Activated CD4-positive, alpha-beta memory T cell treated with anti-CD3 and anti-CD28 coated beads, Interleukin-2, amount 10 ng/mL, durations not matched to agents 7 days and 5 days (primary cell): ENCODE measurements around the gene AGAP3. TPM values are rescaled to one million over a fixed set of nuclear protein-coding genes. Genes with fewer than 3 reads are reported as not detected.
A peak's percentile ranks its signal among the peaks of the same experiment; 100 is the strongest.

Source experiments
- CTCF ChIA-PET: fragments of 350-600 bp; sonication (Branson Sonifier 250); formaldehyde crosslinking; loops from one replicate; lab custom pipeline; 2021; ENCODE audit warnings: antibody characterized with exemption, inconsistent platforms; lab: Charles Lee
- POLR2A ChIA-PET: fragments of 350-600 bp; sonication (Branson Sonifier 250); formaldehyde crosslinking; loops from one replicate; lab custom pipeline; 2021; ENCODE audit warnings: antibody characterized with exemption; lab: Charles Lee
- DNase-seq: peaks from one replicate; pipeline ENCODE4 v3.0.0-alpha.2; 2020
- H3K27ac Mint-ChIP-seq: one replicate; pipeline ENCODE4 v1.8.0; 2021; ENCODE audit warnings: mild to moderate bottlenecking, mixed read lengths
- H3K27me3 Mint-ChIP-seq: one replicate; pipeline ENCODE4 v1.8.0; 2021; ENCODE audit warnings: mixed read lengths
- H3K36me3 Mint-ChIP-seq: one replicate; pipeline ENCODE4 v1.8.0; 2021; ENCODE audit warnings: low read depth, mixed read lengths
- H3K4me1 Mint-ChIP-seq: one replicate; pipeline ENCODE4 v1.8.0; 2021; ENCODE audit warnings: mixed read lengths
- H3K4me3 Mint-ChIP-seq: one replicate; pipeline ENCODE4 v1.8.0; 2021; ENCODE audit warnings: mild to moderate bottlenecking, mixed read lengths
- H3K9me3 Mint-ChIP-seq: one replicate; pipeline ENCODE4 v1.8.0; 2021; ENCODE audit warnings: mixed read lengths
- total RNA-seq, 2 experiments: library from RNA; stranded (reverse); gene quantifications; one replicate each; pipeline ENCODE4 v1.2.3, GENCODE V29; 2021

Gene AGAP3
- total RNA-seq, 2 experiments from 2014 or later: 30.1 to 31.5 TPM

- Mint-ChIP-seq H3K4me1 (peaks cover 40% of the 10 kb centered on the region), H3K4me3 (peak overlapping the region; percentile 84), H3K27ac (peak overlapping the region; percentile 52), H3K9me3 (no peaks in the 10 kb centered on the region), H3K36me3 (peaks cover 24% of the 10 kb centered on the region), H3K27me3 (no peaks in the 10 kb centered on the region)
- CTCF ChIA-PET: interaction anchor here (0.7 to 1.3 kb wide), 3 partner anchors 20 to 51 kb away, joined by 3 to 5 read pairs (median 3); partner anchors contain the start of genes ABCB8 and FASTK
- DNase-seq: peak; percentile 24
- POLR2A ChIA-PET: interaction anchor here (0.9 to 3.0 kb wide), 5 partner anchors 20 to 50 kb away, joined by 4 to 13 read pairs (median 5); partner anchors contain the start of genes ABCB8 and FASTK
Measured at GRCh38 chr7:151060416-151061212, 25.7 kb upstream of the AGAP3 start.

- CTCF ChIA-PET: interaction anchor here (0.7 to 1.3 kb wide), 2 partner anchors 19 to 33 kb away, joined by 3 to 5 read pairs; partner anchors contain the start of genes ABCB8 and FASTK
- POLR2A ChIA-PET: interaction anchor here (1.6 to 3.0 kb wide), 2 partner anchors 29 to 51 kb away, joined by 5 to 8 read pairs; no protein-coding TSS in a partner anchor
- DNase-seq: no peak
- Mint-ChIP-seq H3K4me1 (peaks cover 37% of the 10 kb centered on the region), H3K27me3 (no peaks in the 10 kb centered on the region), H3K4me3 (peak overlapping the region; percentile 84), H3K36me3 (peaks cover 25% of the 10 kb centered on the region), H3K27ac (peak overlapping the region; percentile 34), H3K9me3 (no peaks in the 10 kb centered on the region)
Measured at GRCh38 chr7:151061213-151062110, 24.8 kb upstream of the AGAP3 start.

DNA sequence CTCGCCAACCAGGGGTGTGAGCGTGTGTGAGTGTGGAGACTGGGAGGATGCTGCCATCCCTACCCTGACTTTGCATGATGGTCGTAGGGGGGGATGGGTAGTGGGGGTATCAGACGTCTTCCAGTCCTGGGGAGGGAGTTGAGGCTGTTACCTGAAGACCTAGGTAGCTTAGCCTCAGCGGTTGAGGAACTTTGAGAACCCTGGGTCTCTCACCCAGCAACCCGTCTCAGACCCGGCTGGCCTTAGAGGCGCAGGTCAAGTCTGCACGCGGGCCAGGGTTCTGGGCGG lies 24.2 kb upstream of the AGAP3 start:
- Mint-ChIP-seq H3K4me3 (peak overlapping the region; percentile 17), H3K36me3 (peaks cover 25% of the 10 kb centered on the region), H3K27me3 (no peaks in the 10 kb centered on the region), H3K9me3 (no peaks in the 10 kb centered on the region), H3K27ac (no peak overlapping the region), H3K4me1 (peaks cover 31% of the 10 kb centered on the region)
- CTCF ChIA-PET: no interaction called here
- no peak for DNase-seq
- POLR2A ChIA-PET: interaction anchor here (0.9 to 1.1 kb wide), 2 partner anchors 16 to 33 kb away, joined by 3 to 5 read pairs; no protein-coding TSS in a partner anchor

DNA sequence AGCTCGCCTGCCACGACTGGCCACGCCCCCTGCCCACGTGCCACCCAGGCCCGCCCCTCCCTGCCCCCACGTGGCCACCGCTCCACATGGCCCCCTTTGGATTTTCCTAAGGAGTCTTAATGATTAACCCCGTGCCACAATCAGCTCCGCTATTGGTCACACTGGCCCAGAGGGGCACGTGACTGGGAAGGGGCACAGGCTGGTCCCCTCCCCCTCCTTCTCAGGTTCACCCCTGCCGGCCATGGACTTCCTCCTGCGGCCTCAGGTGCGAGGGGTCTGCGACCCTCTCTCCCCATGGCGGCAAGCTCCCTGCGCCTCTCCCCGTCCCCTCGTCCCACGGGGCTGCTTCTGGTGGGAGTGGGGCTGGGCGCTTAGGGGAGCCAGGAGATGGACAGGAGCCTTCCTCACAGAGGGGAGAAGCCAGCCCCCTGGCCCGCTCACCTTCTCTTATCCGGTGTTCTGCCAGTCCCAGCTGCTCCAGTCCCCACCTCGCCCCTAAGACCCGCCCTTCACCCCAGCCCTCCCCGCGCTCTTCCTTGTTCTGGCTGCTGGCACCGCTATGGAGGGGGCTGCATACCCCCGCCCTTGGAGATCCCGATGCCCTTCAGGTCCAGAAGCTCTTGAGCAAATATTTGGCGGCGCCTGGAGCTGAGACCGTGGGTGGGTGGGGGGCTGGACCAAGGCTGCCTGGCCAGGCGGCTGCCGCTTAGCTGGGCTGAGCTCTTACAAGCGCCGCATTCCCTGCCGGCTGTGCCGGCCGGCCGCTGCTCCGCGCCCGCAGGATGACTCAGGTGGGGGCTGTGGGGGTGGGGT lies 23.7 kb upstream of the AGAP3 start:
- ChIA-PET CTCF (no interaction called here), POLR2A (interaction anchor here (0.8 to 1.1 kb wide), 3 partner anchors 12 to 32 kb away, joined by 3 to 5 read pairs (median 3); no protein-coding TSS in a partner anchor)
- H3K9me3 Mint-ChIP-seq: no peaks in the 10 kb centered on the region
- no peak overlapping the region for H3K27ac Mint-ChIP-seq
- H3K4me1 Mint-ChIP-seq: peaks cover 27% of the 10 kb centered on the region
- DNase-seq: no peak
- no peaks in the 10 kb centered on the region for H3K27me3 Mint-ChIP-seq
- no peak overlapping the region for H3K4me3 Mint-ChIP-seq
- H3K36me3 Mint-ChIP-seq: peaks cover 26% of the 10 kb centered on the region

GRCh38 chr7:151063212-151063561 lies 23.1 kb upstream of the AGAP3 start:
- ChIA-PET CTCF (no interaction called here), POLR2A (interaction anchor here (0.8 to 1.1 kb wide), 2 partner anchors 12 to 15 kb away, joined by 3 to 5 read pairs; no protein-coding TSS in a partner anchor)
- Mint-ChIP-seq H3K9me3 (no peaks in the 10 kb centered on the region), H3K27me3 (no peaks in the 10 kb centered on the region), H3K36me3 (peaks cover 30% of the 10 kb centered on the region), H3K4me3 (no peak overlapping the region), H3K27ac (no peak overlapping the region), H3K4me1 (peaks cover 27% of the 10 kb centered on the region)
- DNase-seq: no peak

- POLR2A ChIA-PET: no interaction called here
- H3K9me3 Mint-ChIP-seq: no peaks in the 10 kb centered on the region
- no peak overlapping the region for H3K27ac Mint-ChIP-seq
- DNase-seq: no peak
- peaks cover 35% of the 10 kb centered on the region for H3K36me3 Mint-ChIP-seq
- CTCF ChIA-PET: no interaction called here
- H3K4me3 Mint-ChIP-seq: no peak overlapping the region
- H3K27me3 Mint-ChIP-seq: no peaks in the 10 kb centered on the region
- peaks cover 18% of the 10 kb centered on the region for H3K4me1 Mint-ChIP-seq
Measured at GRCh38 chr7:151064454-151064853, 21.8 kb upstream of the AGAP3 start.

DNA sequence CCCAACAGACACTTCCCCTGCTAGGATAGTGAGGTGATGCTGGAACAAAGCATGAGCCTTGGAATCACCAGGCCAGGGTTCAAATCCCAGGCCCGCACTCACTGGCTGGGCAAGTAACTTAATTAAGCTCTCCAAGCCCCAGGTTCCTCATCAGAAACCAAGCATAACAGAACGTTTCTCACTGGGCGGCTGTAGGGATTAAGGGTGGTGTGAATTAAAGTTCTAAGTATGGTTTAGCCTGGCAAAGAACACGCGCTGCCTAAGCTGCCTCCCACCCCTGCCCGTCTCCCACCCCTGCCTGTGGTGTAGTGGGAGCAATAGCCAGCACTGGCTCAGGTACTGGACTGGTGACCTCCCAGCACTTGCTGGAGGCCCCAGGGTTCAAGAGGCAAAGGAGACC lies 21.3 kb upstream of the AGAP3 start:
- H3K36me3 Mint-ChIP-seq: peaks cover 35% of the 10 kb centered on the region
- H3K4me1 Mint-ChIP-seq: peaks cover 18% of the 10 kb centered on the region
- no peaks in the 10 kb centered on the region for H3K27me3 Mint-ChIP-seq
- H3K4me3 Mint-ChIP-seq: no peak overlapping the region
- no peaks in the 10 kb centered on the region for H3K9me3 Mint-ChIP-seq
- H3K27ac Mint-ChIP-seq: no peak overlapping the region
- POLR2A ChIA-PET: no interaction called here
- CTCF ChIA-PET: no interaction called here
- no peak for DNase-seq

DNA sequence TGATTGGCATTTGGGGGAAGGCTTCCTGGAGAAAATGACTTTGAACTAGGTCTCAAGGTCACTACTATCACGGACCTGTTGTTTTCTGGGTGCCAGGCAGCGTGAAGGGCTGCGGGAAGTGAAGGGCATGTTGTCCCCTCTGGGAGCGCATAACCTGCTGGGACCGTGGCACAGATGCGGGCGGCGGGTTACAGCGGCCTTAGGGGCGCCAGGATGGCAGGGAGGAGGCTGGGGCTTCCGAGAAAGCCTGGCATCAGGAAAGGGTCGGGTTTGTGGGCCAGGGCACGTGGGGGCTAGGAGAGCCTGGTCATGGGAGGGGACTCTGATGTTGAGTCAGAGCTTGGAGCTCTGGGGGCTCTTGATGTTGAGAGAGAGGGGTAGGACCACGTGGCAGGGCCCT lies 20.8 kb upstream of the AGAP3 start:
- Mint-ChIP-seq H3K4me1 (peaks cover 14% of the 10 kb centered on the region), H3K27ac (no peak overlapping the region), H3K27me3 (no peaks in the 10 kb centered on the region), H3K36me3 (peaks cover 37% of the 10 kb centered on the region), H3K4me3 (no peak overlapping the region), H3K9me3 (no peaks in the 10 kb centered on the region)
- DNase-seq: no peak
- ChIA-PET POLR2A (interaction anchor here (0.9 kb wide), 1 partner anchor 15 kb away, joined by 4 read pairs; the partner anchor contains the start of gene FASTK), CTCF (no interaction called here)

GRCh38 chr7:151066273-151066974 lies 19.9 kb upstream of the AGAP3 start:
- Mint-ChIP-seq H3K9me3 (no peaks in the 10 kb centered on the region), H3K4me3 (no peak overlapping the region), H3K36me3 (peaks cover 38% of the 10 kb centered on the region), H3K27ac (no peak overlapping the region), H3K4me1 (peaks cover 6% of the 10 kb centered on the region), H3K27me3 (no peaks in the 10 kb centered on the region)
- ChIA-PET POLR2A (interaction anchor here (0.9 kb wide), 1 partner anchor 14 kb away, joined by 4 read pairs; the partner anchor contains the start of gene FASTK), CTCF (no interaction called here)
- no peak for DNase-seq

DNA sequence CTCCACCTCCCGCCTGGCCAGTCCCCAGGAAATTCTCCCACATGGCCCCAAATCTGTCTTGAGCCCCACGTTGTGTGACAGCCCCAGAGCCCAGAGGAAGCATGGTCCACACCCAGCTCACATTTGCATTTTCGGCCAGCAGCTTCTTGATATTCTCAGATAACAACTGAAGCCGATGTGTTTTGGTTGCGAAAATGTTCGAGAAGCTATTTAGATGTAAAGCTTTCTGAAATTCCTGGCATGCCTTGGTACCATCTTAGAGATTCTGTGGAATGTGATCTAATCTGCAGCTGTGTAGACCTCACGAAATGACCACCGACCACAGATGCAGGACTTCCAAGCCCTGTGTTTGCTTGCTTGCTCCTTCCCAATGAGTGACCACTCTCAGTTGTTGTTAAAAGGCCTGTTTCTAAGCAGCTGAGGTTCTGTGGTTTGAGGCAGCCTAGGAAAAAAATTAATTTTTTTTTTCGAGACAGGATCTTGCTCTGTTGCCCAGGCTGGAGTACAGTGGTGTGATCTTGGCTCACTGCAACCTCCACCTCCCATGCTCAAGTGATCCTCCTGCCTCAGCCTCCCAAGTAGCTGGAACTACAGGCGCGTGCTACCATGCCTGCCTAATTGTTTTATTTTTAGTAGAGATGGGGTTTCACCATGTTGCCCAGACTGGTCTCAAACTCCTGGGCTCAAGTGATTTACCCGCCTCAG lies 18.1 kb upstream of the AGAP3 start:
- H3K27ac Mint-ChIP-seq: no peak overlapping the region
- no peaks in the 10 kb centered on the region for H3K9me3 Mint-ChIP-seq
- POLR2A ChIA-PET: no interaction called here
- no peak overlapping the region for H3K4me3 Mint-ChIP-seq
- CTCF ChIA-PET: interaction anchor here (1.1 kb wide), 1 partner anchor 40 kb away, joined by 3 read pairs; the partner anchor contains the start of gene ABCB8
- no peaks in the 10 kb centered on the region for H3K27me3 Mint-ChIP-seq
- H3K36me3 Mint-ChIP-seq: peaks cover 39% of the 10 kb centered on the region
- no peak for DNase-seq
- no peaks in the 10 kb centered on the region for H3K4me1 Mint-ChIP-seq

DNA sequence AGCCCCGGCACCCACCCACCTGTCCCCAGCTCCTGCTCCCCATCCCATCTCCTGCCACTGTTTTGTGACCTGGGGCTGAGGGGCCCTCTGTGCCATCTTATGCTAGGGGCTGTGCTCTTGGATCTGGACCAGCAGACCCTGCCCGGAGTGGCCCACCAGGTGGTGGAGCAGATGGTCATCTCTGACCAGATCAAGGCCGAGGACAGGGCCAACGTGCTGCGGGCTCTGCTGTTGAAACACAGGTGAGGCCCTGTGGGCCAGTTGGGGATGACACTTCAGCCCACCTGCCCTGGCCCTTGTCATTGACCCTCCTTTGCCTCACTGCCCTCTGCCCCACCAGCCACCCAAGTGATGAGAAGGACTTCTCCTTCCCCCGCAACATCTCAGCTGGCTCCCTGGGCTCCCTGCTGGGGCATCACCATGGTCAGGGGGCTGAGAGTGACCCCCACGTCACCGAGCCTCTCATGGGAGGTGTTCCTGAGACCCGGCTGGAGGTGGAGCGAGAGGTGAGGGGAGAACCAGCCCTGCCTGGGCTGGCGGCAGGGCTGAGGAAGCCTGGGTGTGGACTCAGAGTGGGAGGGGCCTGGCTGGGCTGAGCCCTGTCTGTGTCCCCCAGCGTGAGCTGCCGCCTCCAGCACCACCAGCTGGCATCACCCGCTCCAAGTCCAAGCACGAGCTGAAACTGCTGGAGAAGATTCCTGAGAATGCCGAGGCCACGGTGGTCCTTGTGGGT lies 16.3 kb upstream of the AGAP3 start:
- ChIA-PET POLR2A (interaction anchor here (1.4 kb wide), 1 partner anchor 10 kb away, joined by 4 read pairs; no protein-coding TSS in a partner anchor), CTCF (no interaction called here)
- Mint-ChIP-seq H3K4me3 (no peak overlapping the region), H3K27ac (no peak overlapping the region), H3K36me3 (peaks cover 37% of the 10 kb centered on the region), H3K9me3 (no peaks in the 10 kb centered on the region), H3K4me1 (no peaks in the 10 kb centered on the region), H3K27me3 (no peaks in the 10 kb centered on the region)
- no peak for DNase-seq
